GM12878 (cell line): Measurements from ENCODE around the gene EFNB2. TPM values are rescaled to one million over a fixed set of nuclear protein-coding genes. Genes with fewer than 3 reads are reported as not detected.
A peak's percentile ranks its signal among the peaks of the same experiment; 100 is the strongest.

Experiments used
- BCL11A ChIP-seq: IDR thresholded peaks from 2 replicates; pipeline ENCODE4 v1.6.1; 2011; ENCODE audit warnings: low read depth, low read length
- CHD2 ChIP-seq: IDR thresholded peaks from 2 replicates; pipeline ENCODE4 v1.6.1; 2011; ENCODE audit warnings: low read depth, low read length, improper control_type of control experiment, borderline replicate concordance
- EP300 ChIP-seq, 2 experiments: fragments of 150-350 bp in 1 of 2; IDR thresholded peaks; 2 replicates each; pipeline ENCODE4 v1.6.1; 2011 to 2012; ENCODE audit warnings: low read depth in 2 of 2, low read length in 2 of 2, borderline replicate concordance in 1 of 2, improper control_type of control experiment in 1 of 2, inconsistent platforms in 1 of 2; ENCODE audit not compliant: control insufficient read depth in 1 of 2
- ETV6 ChIP-seq, 2 experiments: fragments of 450-650 bp in 1 of 2; IDR thresholded peaks in 1 of 2; conservative IDR thresholded peaks in 1 of 2; 2 replicates each; pipeline ENCODE4 v1.6.1; 2014; ENCODE audit warnings: antibody characterized with exemption in 1 of 2, borderline replicate concordance in 1 of 2, low read depth in 1 of 2, mild to moderate bottlenecking in 1 of 2, moderate library complexity in 1 of 2
- HSF1 ChIP-seq: fragments of 150-350 bp; IDR thresholded peaks from 2 replicates; pipeline ENCODE4 v1.6.1; 2014; ENCODE audit warnings: mild to moderate bottlenecking, low read depth, low read length
- IRF5 ChIP-seq: fragments of 450-650 bp; IDR thresholded peaks from 2 replicates; pipeline ENCODE4 v1.6.1; 2017; ENCODE audit warnings: borderline replicate concordance
- JUNB ChIP-seq: IDR thresholded peaks from 2 replicates; pipeline ENCODE4 v1.6.1; 2016; ENCODE audit warnings: antibody characterized with exemption, mild to moderate bottlenecking
- MXI1 ChIP-seq: fragments of 150-350 bp; IDR thresholded peaks from 2 replicates; pipeline ENCODE4 v1.6.1; 2011; ENCODE audit warnings: low read depth, mild to moderate bottlenecking, inconsistent platforms, low read length, improper control_type of control experiment
- NFXL1 ChIP-seq: fragments of 450-650 bp; IDR thresholded peaks from 2 replicates; pipeline ENCODE4 v1.6.1; 2017; ENCODE audit warnings: antibody characterized with exemption, mild to moderate bottlenecking, borderline replicate concordance
- PBX3 ChIP-seq: IDR thresholded peaks from 2 replicates; pipeline ENCODE4 v1.6.1; 2011; ENCODE audit warnings: mild to moderate bottlenecking, low read depth, low read length, moderate library complexity; ENCODE audit not compliant: insufficient replicate concordance
- RELA ChIP-seq: fragments of 450-650 bp; IDR thresholded peaks from 2 replicates; pipeline ENCODE4 v1.8.0; 2014; ENCODE audit warnings: borderline replicate concordance; ENCODE audit not compliant: partially characterized antibody
- SRF ChIP-seq, 2 experiments: IDR thresholded peaks; 2 replicates each; pipeline ENCODE4 v1.6.1; 2011; ENCODE audit warnings: low read depth in 2 of 2, low read length in 2 of 2, mild to moderate bottlenecking in 1 of 2, moderate library complexity in 1 of 2
- STAT3 ChIP-seq: IDR thresholded peaks from 2 replicates; pipeline ENCODE4 v1.6.1; 2011; ENCODE audit warnings: low read depth, low read length, improper control_type of control experiment
- SUPT20H ChIP-seq: IDR thresholded peaks from 2 replicates; pipeline ENCODE4 v1.6.1; 2011; ENCODE audit warnings: low read depth, mild to moderate bottlenecking, low read length, moderate library complexity, borderline replicate concordance; ENCODE audit not compliant: control insufficient read depth
- TAF1 ChIP-seq: IDR thresholded peaks from 2 replicates; pipeline ENCODE4 v1.6.1; 2011; ENCODE audit warnings: mild to moderate bottlenecking, low read depth, low read length, borderline replicate concordance
- ZNF274 ChIP-seq: IDR thresholded peaks from one replicate; pipeline ENCODE4 v1.8.0; 2011; ENCODE audit not compliant: insufficient read length, insufficient read depth
- polyA plus RNA-seq, 11 experiments: library from polyadenylated mRNA; depleted of rRNA in 4 of 11; unstranded in 6 of 11; stranded (reverse) in 5 of 11; fragments of >200 nt; fragmentation: Nextera tagmentation in 4 of 11; fragmentation: Illumina TruSeq in 1 of 11; extraction: Ambion mirVana in 4 of 11; extraction: Trizol in 1 of 11; gene quantifications; 1 replicate in 1 of 11; 2 replicates in 10 of 11; pipeline versions ENCODE4 v1.2.1 to v1.2.3, GENCODE V29; 2011 to 2016; ENCODE audit warnings: inconsistent platforms in 2 of 11, missing spikeins in 2 of 11, low read depth in 1 of 11
- total RNA-seq, 4 experiments: library from RNA; depleted of rRNA in 3 of 4; stranded (reverse); fragments of >200 nt in 3 of 4; fragmentation: Illumina TruSeq in 1 of 4; extraction: Trizol in 1 of 4; gene quantifications; 2 replicates each; pipeline versions ENCODE4 v1.2.1 to v1.2.3, GENCODE V29; 2013 to 2021
- TF ChIP-seq, protein P1 (sequence below): fragments of 150-350 bp; IDR thresholded peaks from 2 replicates; pipeline ENCODE4 v1.6.1; 2016; ENCODE audit warnings: low read depth, low read length
- TF ChIP-seq, protein P2 (sequence below): fragments of 450-650 bp; IDR thresholded peaks from 2 replicates; pipeline ENCODE4 v1.6.1; 2018; ENCODE audit warnings: borderline replicate concordance, mild to moderate bottlenecking; ENCODE audit not compliant: partially characterized antibody

The EFNB2 gene
- total and polyA plus RNA-seq, 10 of the 15 experiments (the other 5 are each of a cell fraction or from before 2014, with no cell fraction given): 0.12 to 1.5 (median 0.31) TPM; not detected in 1

DNA sequence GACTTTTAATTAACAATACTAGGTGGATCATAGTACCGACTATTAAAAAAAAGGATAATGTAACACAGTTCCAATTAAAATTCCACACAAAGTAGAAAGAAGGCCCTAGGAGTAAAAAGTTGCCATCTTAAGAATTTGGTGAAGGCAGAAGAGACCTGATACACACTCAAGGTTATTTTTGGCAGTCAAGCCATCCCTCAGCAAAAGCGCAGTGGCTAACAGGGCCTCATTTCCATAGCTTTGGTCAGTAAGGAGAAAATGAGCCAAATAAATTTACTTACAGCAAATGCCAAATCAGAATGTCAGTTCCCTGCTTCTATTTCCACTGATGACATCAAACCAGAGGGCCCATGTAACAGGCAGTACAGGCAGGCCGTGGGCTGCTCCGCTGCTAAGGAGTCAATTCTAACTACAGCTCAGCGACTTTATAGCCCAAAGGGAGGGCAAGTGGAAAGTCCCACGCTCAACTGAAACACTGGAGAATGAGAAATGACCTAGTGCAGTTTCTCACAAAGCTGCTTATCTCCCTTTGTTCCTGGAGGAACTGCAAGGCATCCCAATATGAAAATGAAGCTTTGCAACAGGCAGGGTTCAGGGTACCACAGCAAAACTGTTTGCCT is 26.2 kb upstream of the EFNB2 start (continued):
- no peak for TF ChIP-seq IRF5
- TF ChIP-seq ETV6 (conservative IDR thresholded peaks at IDR 0.05 in 1 of 2, IDR thresholded peaks at IDR 0.05 in 1 of 2; ENCODE audit: borderline replicate concordance in 1 of 2, low read depth in 1 of 2): no peak; a peak in 1 of 4 replicates
- TF ChIP-seq MXI1: no peak
- TF ChIP-seq STAT3: no peak
- no peak for TF ChIP-seq CHD2
- TF ChIP-seq, protein P1, sequence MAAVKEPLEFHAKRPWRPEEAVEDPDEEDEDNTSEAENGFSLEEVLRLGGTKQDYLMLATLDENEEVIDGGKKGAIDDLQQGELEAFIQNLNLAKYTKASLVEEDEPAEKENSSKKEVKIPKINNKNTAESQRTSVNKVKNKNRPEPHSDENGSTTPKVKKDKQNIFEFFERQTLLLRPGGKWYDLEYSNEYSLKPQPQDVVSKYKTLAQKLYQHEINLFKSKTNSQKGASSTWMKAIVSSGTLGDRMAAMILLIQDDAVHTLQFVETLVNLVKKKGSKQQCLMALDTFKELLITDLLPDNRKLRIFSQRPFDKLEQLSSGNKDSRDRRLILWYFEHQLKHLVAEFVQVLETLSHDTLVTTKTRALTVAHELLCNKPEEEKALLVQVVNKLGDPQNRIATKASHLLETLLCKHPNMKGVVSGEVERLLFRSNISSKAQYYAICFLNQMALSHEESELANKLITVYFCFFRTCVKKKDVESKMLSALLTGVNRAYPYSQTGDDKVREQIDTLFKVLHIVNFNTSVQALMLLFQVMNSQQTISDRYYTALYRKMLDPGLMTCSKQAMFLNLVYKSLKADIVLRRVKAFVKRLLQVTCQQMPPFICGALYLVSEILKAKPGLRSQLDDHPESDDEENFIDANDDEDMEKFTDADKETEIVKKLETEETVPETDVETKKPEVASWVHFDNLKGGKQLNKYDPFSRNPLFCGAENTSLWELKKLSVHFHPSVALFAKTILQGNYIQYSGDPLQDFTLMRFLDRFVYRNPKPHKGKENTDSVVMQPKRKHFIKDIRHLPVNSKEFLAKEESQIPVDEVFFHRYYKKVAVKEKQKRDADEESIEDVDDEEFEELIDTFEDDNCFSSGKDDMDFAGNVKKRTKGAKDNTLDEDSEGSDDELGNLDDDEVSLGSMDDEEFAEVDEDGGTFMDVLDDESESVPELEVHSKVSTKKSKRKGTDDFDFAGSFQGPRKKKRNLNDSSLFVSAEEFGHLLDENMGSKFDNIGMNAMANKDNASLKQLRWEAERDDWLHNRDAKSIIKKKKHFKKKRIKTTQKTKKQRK: no peak
- no peak for TF ChIP-seq SRF (IDR thresholded peaks at IDR 0.05; ENCODE audit: low read depth in 2 of 2, low read length in 2 of 2)
- TF ChIP-seq EP300 (IDR thresholded peaks at IDR 0.05; ENCODE audit: borderline replicate concordance in 1 of 2, control insufficient read depth in 1 of 2, low read depth in 2 of 2, low read length in 2 of 2): no peak
- TF ChIP-seq, protein P2, sequence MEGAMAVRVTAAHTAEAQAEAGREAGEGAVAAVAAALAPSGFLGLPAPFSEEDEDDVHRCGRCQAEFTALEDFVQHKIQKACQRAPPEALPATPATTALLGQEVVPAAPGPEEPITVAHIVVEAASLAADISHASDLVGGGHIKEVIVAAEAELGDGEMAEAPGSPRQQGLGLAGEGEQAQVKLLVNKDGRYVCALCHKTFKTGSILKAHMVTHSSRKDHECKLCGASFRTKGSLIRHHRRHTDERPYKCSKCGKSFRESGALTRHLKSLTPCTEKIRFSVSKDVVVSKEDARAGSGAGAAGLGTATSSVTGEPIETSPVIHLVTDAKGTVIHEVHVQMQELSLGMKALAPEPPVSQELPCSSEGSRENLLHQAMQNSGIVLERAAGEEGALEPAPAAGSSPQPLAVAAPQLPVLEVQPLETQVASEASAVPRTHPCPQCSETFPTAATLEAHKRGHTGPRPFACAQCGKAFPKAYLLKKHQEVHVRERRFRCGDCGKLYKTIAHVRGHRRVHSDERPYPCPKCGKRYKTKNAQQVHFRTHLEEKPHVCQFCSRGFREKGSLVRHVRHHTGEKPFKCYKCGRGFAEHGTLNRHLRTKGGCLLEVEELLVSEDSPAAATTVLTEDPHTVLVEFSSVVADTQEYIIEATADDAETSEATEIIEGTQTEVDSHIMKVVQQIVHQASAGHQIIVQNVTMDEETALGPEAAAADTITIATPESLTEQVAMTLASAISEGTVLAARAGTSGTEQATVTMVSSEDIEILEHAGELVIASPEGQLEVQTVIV: no peak
- TF ChIP-seq HSF1: no peak
- TF ChIP-seq SUPT20H: no peak
- no peak for TF ChIP-seq NFXL1
- TF ChIP-seq JUNB: no peak
- no peak for TF ChIP-seq TAF1
- TF ChIP-seq ZNF274: no peak
- no peak for TF ChIP-seq BCL11A
- TF ChIP-seq RELA: peak; percentile 69
- TF ChIP-seq PBX3: no peak
